Endothelial cell of umbilical vein (primary cell): ENCODE results near the gene ECM2. TPM values are rescaled to one million over a fixed set of nuclear protein-coding genes. Genes with fewer than 3 reads are reported as not detected.

Experiments
- BruUV-seq: library from RNA; stranded (reverse); fragments of 400-500 nt; replicated peaks from 2 replicates; lab custom pipeline; 2021; lab: Mats Ljungman, UMichigan
- CTCF ChIA-PET: fragments of 300-600, 350-600 bp; sonication (Branson Sonifier 250); formaldehyde crosslinking; loops from one replicate; lab custom pipeline; 2021; ENCODE audit warnings: antibody characterized with exemption, inconsistent platforms; lab: Charles Lee
- POLR2A ChIA-PET: fragments of 300-600, 350-600 bp; sonication (Branson Sonifier 250); formaldehyde crosslinking; loops from one replicate; lab custom pipeline; 2021; ENCODE audit warnings: antibody characterized with exemption, inconsistent platforms; lab: Charles Lee
- DNase-seq: peaks from one replicate; pipeline ENCODE4 v3.0.0-alpha.2; 2011; ENCODE audit warnings: low read depth, low spot score
- FAIRE-seq: peaks from 2 replicates; lab custom pipeline; 2011; peaks lifted over from hg19 to GRCh38; lab: Jason Lieb, UNC
- H2AFZ ChIP-seq: 2 replicates; pipeline ENCODE4 v1.6.0; 2012; ENCODE audit warnings: low read depth, low read length, control low read depth, inconsistent platforms
- H3K27ac ChIP-seq: 2 replicates; pipeline ENCODE4 v1.5.1; 2011; ENCODE audit warnings: low read depth, mild to moderate bottlenecking, control low read depth, low read length, moderate library complexity; ENCODE audit not compliant: insufficient read depth
- H3K27me3 ChIP-seq, 2 experiments: 2 replicates each; pipeline versions ENCODE4 v1.6.0 to v1.6.1; 2011; ENCODE audit warnings: low read length in 2 of 2, mixed read lengths in 1 of 2; ENCODE audit not compliant: control insufficient read depth in 2 of 2, insufficient read depth in 2 of 2
- H3K36me3 ChIP-seq, 2 experiments: 2 replicates in 1 of 2; 3 replicates in 1 of 2; pipeline ENCODE4 v1.5.1; 2011; ENCODE audit warnings: low read length in 2 of 2, mild to moderate bottlenecking in 1 of 2, moderate library complexity in 1 of 2; ENCODE audit not compliant: control insufficient read depth in 2 of 2, insufficient read depth in 2 of 2; ENCODE audit errors: extremely low read depth in 1 of 2
- H3K4me1 ChIP-seq: 3 replicates; pipeline ENCODE4 v1.5.1; 2011; ENCODE audit warnings: mild to moderate bottlenecking, low read length; ENCODE audit not compliant: control insufficient read depth, insufficient read depth; ENCODE audit errors: extremely low read depth
- H3K4me2 ChIP-seq: 2 replicates; pipeline ENCODE4 v1.6.1; 2011; ENCODE audit warnings: low read length, control low read depth, mixed read lengths; ENCODE audit not compliant: insufficient read depth
- H3K4me3 ChIP-seq, 3 experiments: fragments of 200-600 bp in 1 of 3; sonication (generic), shearing (Covaris generic) in 1 of 3; replicated peaks in 1 of 3; 2 replicates each; pipeline ENCODE4 v1.5.1; 2011 to 2016; ENCODE audit warnings: control low read depth in 3 of 3, low read length in 3 of 3, mild to moderate bottlenecking in 2 of 3, inconsistent platforms in 1 of 3, low read depth in 1 of 3, moderate library complexity in 1 of 3; ENCODE audit not compliant: insufficient read depth in 1 of 3
- H3K79me2 ChIP-seq: 2 replicates; pipeline ENCODE4 v1.6.0; 2012; ENCODE audit warnings: low read length, inconsistent platforms; ENCODE audit not compliant: control insufficient read depth, insufficient read depth
- H3K9ac ChIP-seq: replicated peaks from 2 replicates; pipeline ENCODE3; 2011; ENCODE audit warnings: low read length, control low read depth; ENCODE audit not compliant: insufficient read depth; ENCODE audit errors: extremely low read depth
- H3K9me1 ChIP-seq: replicated peaks from 3 replicates; pipeline ENCODE4 v1.6.0; 2011; ENCODE audit warnings: mild to moderate bottlenecking, low read length; ENCODE audit not compliant: control insufficient read depth, insufficient read depth; ENCODE audit errors: extremely low read depth
- H3K9me3 ChIP-seq: replicated peaks from 2 replicates; pipeline ENCODE4 v1.5.1; 2012; ENCODE audit warnings: low read length, inconsistent platforms; ENCODE audit not compliant: control insufficient read depth, insufficient read depth
- H4K20me1 ChIP-seq: replicated peaks from 2 replicates; pipeline ENCODE3; 2011; ENCODE audit warnings: mild to moderate bottlenecking, low read length; ENCODE audit not compliant: control insufficient read depth, insufficient read depth; ENCODE audit errors: extremely low read depth
- CTCF ChIP-seq, 2 donors: IDR thresholded peaks; 1 replicate in 1 of 2; 2 replicates in 1 of 2; pipeline ENCODE4 v1.5.1; 2011; ENCODE audit warnings: low read length in 2 of 2, mild to moderate bottlenecking in 2 of 2, moderate library complexity in 2 of 2, control low read depth in 1 of 2, inconsistent platforms in 1 of 2, low read depth in 1 of 2; ENCODE audit not compliant: insufficient read depth in 1 of 2; ENCODE audit errors: extremely low read depth in 1 of 2
- EZH2 ChIP-seq: IDR thresholded peaks from 2 replicates; pipeline ENCODE4 v1.6.1; 2012; ENCODE audit warnings: borderline replicate concordance, low read depth, mild to moderate bottlenecking, moderate library complexity, low read length, inconsistent platforms; ENCODE audit not compliant: severe bottlenecking
- FOS ChIP-seq: IDR thresholded peaks from 2 replicates; pipeline ENCODE4 v1.6.1; 2011; ENCODE audit warnings: mild to moderate bottlenecking, low read length, moderate library complexity, borderline replicate concordance; ENCODE audit not compliant: insufficient read depth
- GATA2 ChIP-seq: IDR thresholded peaks from 2 replicates; pipeline ENCODE4 v1.7.0; 2011; ENCODE audit warnings: low read depth, mild to moderate bottlenecking, moderate library complexity, mixed read lengths, low read length; ENCODE audit not compliant: insufficient read length, insufficient read depth
- JUN ChIP-seq: IDR thresholded peaks from 2 replicates; pipeline ENCODE4 v1.6.1; 2011; ENCODE audit warnings: borderline replicate concordance, low read depth; ENCODE audit not compliant: insufficient read length, insufficient read depth
- MYC ChIP-seq: IDR thresholded peaks from one replicate; pipeline ENCODE4 v1.6.1; 2011; ENCODE audit warnings: mild to moderate bottlenecking, low read depth, low read length
- POLR2A ChIP-seq: IDR thresholded peaks from 2 replicates; pipeline ENCODE4 v1.6.1; 2012; ENCODE audit warnings: low read depth, mild to moderate bottlenecking, control low read depth, low read length
- POLR2AphosphoS5 ChIP-seq: IDR thresholded peaks from 2 replicates; pipeline ENCODE4 v1.6.1; 2012; ENCODE audit warnings: low read depth, mild to moderate bottlenecking, control low read depth, low read length, moderate library complexity; ENCODE audit not compliant: insufficient read depth
- dilution Hi-C: fragments of 300-500 bp; cut with MboI; formaldehyde crosslinking; loops from one replicate; pipeline ENCODE4 v1.15.0; 2019; ENCODE audit warnings: low sequenced_read_pairs; ENCODE audit not compliant: extremely low pct_ligation_motif_present
- intact Hi-C: fragments of 100-400 bp; cut with micrococcal nuclease; formaldehyde crosslinking; loops from one replicate; pipeline ENCODE4 v1.10.0; 2022
- polyA plus RNA-seq, 4 experiments: library from polyadenylated mRNA; depleted of rRNA in 3 of 4; stranded (reverse) in 3 of 4; unstranded in 1 of 4; fragments of >200 nt; gene quantifications; 2 replicates each; pipeline versions ENCODE4 v1.2.1 to v1.2.3, GENCODE V29; 2011 to 2012; ENCODE audit warnings: missing spikeins in 1 of 4
- total RNA-seq: library from RNA; stranded (reverse); gene quantifications from 2 replicates; pipeline ENCODE4 v1.2.3, GENCODE V29; 2021
- TF ChIP-seq, protein P1 (sequence below): IDR thresholded peaks from 2 replicates; pipeline ENCODE4 v1.6.1; 2011; ENCODE audit not compliant: insufficient read depth, insufficient read length

ECM2 gene
- total and polyA plus RNA-seq, 2 donors (not counting 3 experiments of a cell fraction or from before 2014, with no cell fraction given) = 0.03 TPM; not detected in 1

DNA sequence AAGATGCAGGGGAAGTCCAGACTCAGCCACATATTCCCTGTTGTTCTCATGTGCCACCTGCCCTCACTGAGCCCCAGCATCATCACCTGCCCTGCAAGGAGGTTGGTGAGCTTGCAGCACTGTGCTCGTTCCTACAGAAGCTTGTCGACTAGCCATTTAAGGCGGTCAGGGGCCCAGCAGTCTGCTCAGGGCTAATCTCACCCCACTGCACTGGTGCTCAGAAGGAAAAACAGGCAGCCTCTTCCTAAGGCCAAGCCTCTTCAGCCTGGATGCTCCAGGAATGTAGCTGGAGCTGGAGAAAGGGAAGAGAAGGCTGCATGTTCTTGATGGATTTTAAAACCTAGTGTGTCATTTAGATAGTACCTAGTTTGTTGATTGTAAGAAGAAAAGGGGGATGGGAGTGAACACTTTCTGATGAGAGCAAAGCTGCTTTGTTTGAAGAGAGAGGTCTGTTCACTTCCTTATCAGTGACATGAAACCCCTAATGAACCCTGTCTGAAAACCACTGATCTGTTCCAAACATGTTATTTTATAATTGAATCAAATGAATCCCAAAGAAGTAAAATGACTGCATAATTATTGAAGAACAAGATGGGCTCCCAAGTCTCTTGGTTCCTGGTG is 42.9 kb downstream of the ECM2 start:
- Histone ChIP-seq H3K27me3 (no peaks in the 10 kb centered on the region), H2AFZ (no peak overlapping the region), H3K9me3 (no peaks in the 10 kb centered on the region), H3K9me1 (no peaks in the 10 kb centered on the region), H4K20me1 (no peaks in the 10 kb centered on the region), H3K36me3 (no peaks in the 10 kb centered on the region), H3K4me2 (no peak overlapping the region), H3K4me1 (no peaks in the 10 kb centered on the region), H3K27ac (no peak overlapping the region), H3K9ac (no peak overlapping the region), H3K4me3 (no peak overlapping the region), H3K79me2 (no peaks in the 10 kb centered on the region)
- DNase-seq (no peak), FAIRE-seq (no peak)
- POLR2A ChIA-PET = no interaction called here
- CTCF ChIA-PET = interaction anchor here (0.8 kb wide), 1 partner anchor 9 kb away, joined by 3 read pairs; no protein-coding TSS in a partner anchor
- intact Hi-C loops (no loop called here), dilution Hi-C loops (no loop called here)
- TF ChIP-seq GATA2 (no peak), CTCF (IDR thresholded peaks at IDR 0.05; ENCODE audit: extremely low read depth in 1 of 2, insufficient read depth in 1 of 2, low read depth in 1 of 2, low read length in 2 of 2) (no peak), FOS (no peak), JUN (no peak), POLR2A (no peak), MYC (no peak), POLR2AphosphoS5 (no peak), EZH2 (no peak)
- TF ChIP-seq, protein P1, sequence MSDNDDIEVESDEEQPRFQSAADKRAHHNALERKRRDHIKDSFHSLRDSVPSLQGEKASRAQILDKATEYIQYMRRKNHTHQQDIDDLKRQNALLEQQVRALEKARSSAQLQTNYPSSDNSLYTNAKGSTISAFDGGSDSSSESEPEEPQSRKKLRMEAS = no peak
- no TSS peak for BruUV-seq
